ENCODE data around the gene TENM4.

The TENM4 gene

DNA sequence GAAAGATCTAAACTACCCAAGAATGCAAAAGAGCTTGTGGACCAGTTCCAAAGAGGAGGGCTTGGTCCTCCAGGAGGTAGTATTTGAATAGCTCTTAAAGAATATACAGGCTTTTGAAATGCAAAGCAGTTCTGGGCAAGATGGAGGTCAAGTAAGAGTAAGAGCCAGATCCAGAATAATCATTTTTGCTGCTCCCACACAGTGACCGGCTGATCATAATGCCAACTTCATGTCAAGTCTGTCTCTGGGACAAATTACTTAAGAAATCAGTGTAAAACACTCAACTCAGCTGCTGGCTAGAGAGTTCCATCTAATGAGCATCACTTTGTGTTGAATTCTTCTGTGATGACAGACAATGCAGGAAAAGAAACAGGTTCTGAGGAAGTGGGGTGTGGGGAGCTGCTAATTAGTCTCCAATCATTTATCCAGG lies 615.2 kb downstream of the TENM4 start:
- no peak for TF ChIP-seq MAX (IDR thresholded peaks at IDR 0.05)
- no peak for TF ChIP-seq NFIC (IDR thresholded peaks at IDR 0.05)
- TF ChIP-seq, protein P1, sequence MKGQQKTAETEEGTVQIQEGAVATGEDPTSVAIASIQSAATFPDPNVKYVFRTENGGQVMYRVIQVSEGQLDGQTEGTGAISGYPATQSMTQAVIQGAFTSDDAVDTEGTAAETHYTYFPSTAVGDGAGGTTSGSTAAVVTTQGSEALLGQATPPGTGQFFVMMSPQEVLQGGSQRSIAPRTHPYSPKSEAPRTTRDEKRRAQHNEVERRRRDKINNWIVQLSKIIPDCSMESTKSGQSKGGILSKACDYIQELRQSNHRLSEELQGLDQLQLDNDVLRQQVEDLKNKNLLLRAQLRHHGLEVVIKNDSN (IDR thresholded peaks at IDR 0.05) = no peak
- TF ChIP-seq TCF12 (IDR thresholded peaks at IDR 0.05; ENCODE audit: low read depth) = no peak
- TF ChIP-seq ZBTB7A (IDR thresholded peaks at IDR 0.05; ENCODE audit: low read depth) = no peak
- no peak for TF ChIP-seq TEAD4 (IDR thresholded peaks at IDR 0.05)
- TF ChIP-seq, protein P2, sequence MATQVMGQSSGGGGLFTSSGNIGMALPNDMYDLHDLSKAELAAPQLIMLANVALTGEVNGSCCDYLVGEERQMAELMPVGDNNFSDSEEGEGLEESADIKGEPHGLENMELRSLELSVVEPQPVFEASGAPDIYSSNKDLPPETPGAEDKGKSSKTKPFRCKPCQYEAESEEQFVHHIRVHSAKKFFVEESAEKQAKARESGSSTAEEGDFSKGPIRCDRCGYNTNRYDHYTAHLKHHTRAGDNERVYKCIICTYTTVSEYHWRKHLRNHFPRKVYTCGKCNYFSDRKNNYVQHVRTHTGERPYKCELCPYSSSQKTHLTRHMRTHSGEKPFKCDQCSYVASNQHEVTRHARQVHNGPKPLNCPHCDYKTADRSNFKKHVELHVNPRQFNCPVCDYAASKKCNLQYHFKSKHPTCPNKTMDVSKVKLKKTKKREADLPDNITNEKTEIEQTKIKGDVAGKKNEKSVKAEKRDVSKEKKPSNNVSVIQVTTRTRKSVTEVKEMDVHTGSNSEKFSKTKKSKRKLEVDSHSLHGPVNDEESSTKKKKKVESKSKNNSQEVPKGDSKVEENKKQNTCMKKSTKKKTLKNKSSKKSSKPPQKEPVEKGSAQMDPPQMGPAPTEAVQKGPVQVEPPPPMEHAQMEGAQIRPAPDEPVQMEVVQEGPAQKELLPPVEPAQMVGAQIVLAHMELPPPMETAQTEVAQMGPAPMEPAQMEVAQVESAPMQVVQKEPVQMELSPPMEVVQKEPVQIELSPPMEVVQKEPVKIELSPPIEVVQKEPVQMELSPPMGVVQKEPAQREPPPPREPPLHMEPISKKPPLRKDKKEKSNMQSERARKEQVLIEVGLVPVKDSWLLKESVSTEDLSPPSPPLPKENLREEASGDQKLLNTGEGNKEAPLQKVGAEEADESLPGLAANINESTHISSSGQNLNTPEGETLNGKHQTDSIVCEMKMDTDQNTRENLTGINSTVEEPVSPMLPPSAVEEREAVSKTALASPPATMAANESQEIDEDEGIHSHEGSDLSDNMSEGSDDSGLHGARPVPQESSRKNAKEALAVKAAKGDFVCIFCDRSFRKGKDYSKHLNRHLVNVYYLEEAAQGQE (IDR thresholded peaks at IDR 0.05; ENCODE audit: low read depth) = no peak
- no peak for TF ChIP-seq RAD21 (IDR thresholded peaks at IDR 0.05; ENCODE audit: low read depth)
- TF ChIP-seq EP300 (IDR thresholded peaks at IDR 0.05; ENCODE audit: borderline replicate concordance) = no peak
- no peak for TF ChIP-seq YY1 (IDR thresholded peaks at IDR 0.05; ENCODE audit: low read depth)
- TF ChIP-seq CEBPB (IDR thresholded peaks at IDR 0.05) = no peak
- no peak for TF ChIP-seq FOXM1 (IDR thresholded peaks at IDR 0.05; ENCODE audit: borderline replicate concordance, low read depth)
- no peak for TF ChIP-seq TAF1 (IDR thresholded peaks at IDR 0.05; ENCODE audit: low read depth)
- TF ChIP-seq EGR1 (IDR thresholded peaks at IDR 0.05) = no peak
- no peak for TF ChIP-seq CREB1 (IDR thresholded peaks at IDR 0.05; ENCODE audit: low read depth)

DNA sequence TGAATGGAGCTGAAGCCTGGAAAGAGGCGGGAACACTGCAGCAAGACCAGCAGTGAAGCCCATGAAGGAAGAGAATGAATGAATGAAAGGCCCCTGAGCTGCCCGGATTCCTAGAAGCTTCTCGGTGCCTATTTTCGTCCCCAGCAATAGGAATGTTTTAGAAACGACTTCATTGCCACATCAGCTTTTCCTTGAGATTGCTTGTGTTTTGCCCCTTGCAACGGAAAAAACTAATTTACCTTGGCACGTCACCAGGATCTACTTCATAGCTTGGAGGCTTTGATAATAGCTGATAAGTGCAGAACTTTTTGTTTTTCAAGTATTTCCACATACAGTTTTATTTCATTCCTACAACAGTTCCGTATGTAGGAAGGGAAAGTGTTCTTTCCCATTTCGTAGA lies 617.2 kb downstream of the TENM4 start:
- TF ChIP-seq MAX (IDR thresholded peaks at IDR 0.05) (no peak), EP300 (IDR thresholded peaks at IDR 0.05; ENCODE audit: borderline replicate concordance) (no peak), CEBPB (IDR thresholded peaks at IDR 0.05) (no peak), RAD21 (IDR thresholded peaks at IDR 0.05; ENCODE audit: low read depth) (no peak), NFIC (IDR thresholded peaks at IDR 0.05) (no peak), CREB1 (IDR thresholded peaks at IDR 0.05; ENCODE audit: low read depth) (no peak), TCF12 (IDR thresholded peaks at IDR 0.05; ENCODE audit: low read depth) (no peak), FOXM1 (IDR thresholded peaks at IDR 0.05; ENCODE audit: borderline replicate concordance, low read depth) (no peak), TAF1 (IDR thresholded peaks at IDR 0.05; ENCODE audit: low read depth) (no peak), EGR1 (IDR thresholded peaks at IDR 0.05) (no peak), ZBTB7A (IDR thresholded peaks at IDR 0.05; ENCODE audit: low read depth) (no peak), YY1 (IDR thresholded peaks at IDR 0.05; ENCODE audit: low read depth) (no peak), TEAD4 (IDR thresholded peaks at IDR 0.05) (no peak)
- TF ChIP-seq, protein P1 (IDR thresholded peaks at IDR 0.05) = no peak
- TF ChIP-seq, protein P2 (IDR thresholded peaks at IDR 0.05; ENCODE audit: low read depth) = no peak

DNA sequence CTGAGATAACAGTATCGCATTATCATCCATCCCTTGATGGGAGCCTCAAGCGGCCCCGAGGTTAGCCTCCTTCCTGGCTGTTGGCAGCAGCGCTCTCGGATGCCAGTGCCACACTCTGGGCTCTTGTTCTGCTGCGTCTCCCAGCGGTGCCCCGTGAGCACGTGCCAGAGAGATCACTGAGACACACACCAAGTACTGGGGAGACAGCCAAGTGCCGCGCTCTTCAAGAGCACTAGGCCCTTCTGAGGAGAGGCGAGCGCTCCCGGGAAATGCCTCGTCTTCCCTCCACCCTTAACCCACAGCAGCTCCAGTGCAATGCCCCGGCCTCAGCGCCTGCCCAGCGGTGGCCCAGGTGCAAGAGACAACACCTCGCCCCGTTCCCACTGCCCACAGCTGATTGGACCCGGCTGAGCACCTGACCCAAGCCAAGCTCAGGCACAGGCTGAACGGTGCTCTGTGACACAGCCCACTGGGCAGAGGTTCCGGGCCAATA lies 617.9 kb downstream of the TENM4 start:
- no peak for TF ChIP-seq YY1 (IDR thresholded peaks at IDR 0.05; ENCODE audit: low read depth)
- TF ChIP-seq, protein P1 (IDR thresholded peaks at IDR 0.05) = 0 out of 2 replicates have a peak, but pooled peaks have one; percentile 29

GRCh38 chr11:78821371-78822306 lies 619.2 kb downstream of the TENM4 start:
- no peak for TF ChIP-seq FOXM1 (IDR thresholded peaks at IDR 0.05; ENCODE audit: borderline replicate concordance, low read depth)
- no peak for TF ChIP-seq CEBPB (IDR thresholded peaks at IDR 0.05)
- TF ChIP-seq, protein P1 (IDR thresholded peaks at IDR 0.05) = no peak
- no peak for TF ChIP-seq EP300 (IDR thresholded peaks at IDR 0.05; ENCODE audit: borderline replicate concordance)
- no peak for TF ChIP-seq TEAD4 (IDR thresholded peaks at IDR 0.05)
- TF ChIP-seq TAF1 (IDR thresholded peaks at IDR 0.05; ENCODE audit: low read depth) = no peak
- no peak for TF ChIP-seq ZBTB7A (IDR thresholded peaks at IDR 0.05; ENCODE audit: low read depth)
- no peak for TF ChIP-seq MAX (IDR thresholded peaks at IDR 0.05)
- TF ChIP-seq, protein P2 (IDR thresholded peaks at IDR 0.05; ENCODE audit: low read depth) = no peak
- TF ChIP-seq RAD21 (IDR thresholded peaks at IDR 0.05; ENCODE audit: low read depth) = no peak
- TF ChIP-seq CREB1 (IDR thresholded peaks at IDR 0.05; ENCODE audit: low read depth) = no peak
- no peak for TF ChIP-seq YY1 (IDR thresholded peaks at IDR 0.05; ENCODE audit: low read depth)
- no peak for TF ChIP-seq EGR1 (IDR thresholded peaks at IDR 0.05)
- TF ChIP-seq NFIC (IDR thresholded peaks at IDR 0.05) = no peak

All from Ishikawa (cell line).